Liver (tissue), 9 donors: ENCODE measurements around the gene TUBA4B. TPM values are rescaled to one million over a fixed set of nuclear protein-coding genes. Genes with fewer than 3 reads are reported as not detected.

Experiments
- DNase-seq: peaks from one replicate; pipeline ENCODE4 v3.0.0-alpha.2; 2017; ENCODE audit warnings: low spot score
- H3K27ac ChIP-seq, 2 donors: one replicate each; pipeline ENCODE4 v1.7.0; 2013; ENCODE audit warnings: inconsistent platforms in 2 of 2, low read length in 2 of 2, control low read depth in 1 of 2, low read depth in 1 of 2, mild to moderate bottlenecking in 1 of 2
- H3K27me3 ChIP-seq, 4 donors: one replicate each; pipeline versions ENCODE4 v1.6.1 to v1.7.0; 2013; ENCODE audit warnings: low read length in 3 of 4, inconsistent platforms in 1 of 4, mild to moderate bottlenecking in 1 of 4, moderate library complexity in 1 of 4; ENCODE audit not compliant: control insufficient read depth in 4 of 4, insufficient read depth in 4 of 4
- H3K36me3 ChIP-seq, 4 donors: one replicate each; pipeline versions ENCODE4 v1.6.1 to v1.7.0; 2013; ENCODE audit warnings: low read length in 3 of 4, mild to moderate bottlenecking in 3 of 4, low read depth in 1 of 4, moderate library complexity in 1 of 4; ENCODE audit not compliant: control insufficient read depth in 4 of 4, insufficient read depth in 3 of 4
- H3K4me1 ChIP-seq, 4 donors: one replicate each; pipeline versions ENCODE4 v1.6.1 to v1.7.0; 2013; ENCODE audit warnings: low read length in 3 of 4, mild to moderate bottlenecking in 3 of 4, moderate library complexity in 1 of 4; ENCODE audit not compliant: control insufficient read depth in 4 of 4, insufficient read depth in 4 of 4
- H3K4me3 ChIP-seq, 3 donors: one replicate each; pipeline versions ENCODE4 v1.6.1 to v1.7.0; 2013; ENCODE audit warnings: low read length in 3 of 3, control low read depth in 1 of 3, low read depth in 1 of 3, mild to moderate bottlenecking in 1 of 3
- H3K9ac ChIP-seq, 2 donors: one replicate each; pipeline ENCODE4 v1.7.0; 2013; ENCODE audit warnings: low read length in 2 of 2, mild to moderate bottlenecking in 2 of 2, moderate library complexity in 2 of 2, control low read depth in 1 of 2, low read depth in 1 of 2
- H3K9me3 ChIP-seq, 4 donors: one replicate each; pipeline versions ENCODE4 v1.6.1 to v1.7.0; 2013; ENCODE audit warnings: low read length in 3 of 4; ENCODE audit not compliant: control insufficient read depth in 4 of 4
- EGR1 ChIP-seq, 2 donors: IDR thresholded peaks; 2 replicates each; pipeline ENCODE4 v1.6.1; 2016 to 2018; ENCODE audit warnings: antibody characterized with exemption in 2 of 2, low read depth in 2 of 2
- FOXA1 ChIP-seq: IDR thresholded peaks from 2 replicates; pipeline ENCODE4 v1.6.1; 2016; ENCODE audit warnings: antibody characterized with exemption
- FOXA2 ChIP-seq: IDR thresholded peaks from 2 replicates; pipeline ENCODE4 v1.6.1; 2016; ENCODE audit warnings: antibody characterized with exemption
- GABPA ChIP-seq, 2 donors: IDR thresholded peaks in 1 of 2; conservative IDR thresholded peaks in 1 of 2; 2 replicates each; pipeline ENCODE4 v1.6.1; 2016; ENCODE audit warnings: antibody characterized with exemption in 2 of 2, mild to moderate bottlenecking in 1 of 2, moderate library complexity in 1 of 2
- HNF4A ChIP-seq, 2 donors: conservative IDR thresholded peaks; 2 replicates each; pipeline ENCODE4 v1.6.1; 2016; ENCODE audit warnings: antibody characterized with exemption in 2 of 2, mild to moderate bottlenecking in 2 of 2
- HNF4G ChIP-seq: IDR thresholded peaks from 2 replicates; pipeline ENCODE4 v1.6.1; 2016; ENCODE audit warnings: antibody characterized with exemption
- JUND ChIP-seq, 2 donors: IDR thresholded peaks; 2 replicates each; pipeline ENCODE4 v1.6.1; 2016; ENCODE audit warnings: antibody characterized with exemption in 2 of 2
- NR2F2 ChIP-seq: IDR thresholded peaks from 2 replicates; pipeline ENCODE4 v1.6.1; 2016; ENCODE audit warnings: antibody characterized with exemption
- RAD21 ChIP-seq, 2 donors: IDR thresholded peaks; 2 replicates each; pipeline ENCODE4 v1.6.1; 2016; ENCODE audit warnings: antibody characterized with exemption in 2 of 2, mild to moderate bottlenecking in 2 of 2
- RXRA ChIP-seq, 2 donors: IDR thresholded peaks; 2 replicates each; pipeline ENCODE4 v1.6.1; 2017 to 2018; ENCODE audit warnings: antibody characterized with exemption in 2 of 2, mild to moderate bottlenecking in 1 of 2
- SP1 ChIP-seq: IDR thresholded peaks from 2 replicates; pipeline ENCODE4 v1.6.1; 2018; ENCODE audit warnings: antibody characterized with exemption, mild to moderate bottlenecking
- TAF1 ChIP-seq: conservative IDR thresholded peaks from 2 replicates; pipeline ENCODE4 v1.6.1; 2016; ENCODE audit warnings: antibody characterized with exemption, mild to moderate bottlenecking
- YY1 ChIP-seq: IDR thresholded peaks from 2 replicates; pipeline ENCODE4 v1.6.1; 2016; ENCODE audit warnings: antibody characterized with exemption, mild to moderate bottlenecking
- WGBS: extraction: QIAGEN DNeasy Blood & Tissue Kit; methylation state at CpG from one replicate; pipeline ENCODE4 v1.1.7; 2013; 5-methylcytosine and 5-hydroxymethylcytosine counted together
- polyA plus RNA-seq, 2 donors: library from polyadenylated mRNA; stranded (reverse) in 1 of 2; unstranded in 1 of 2; fragments of 200-250 nt in 1 of 2; fragments of >200 nt in 1 of 2; fragmentation: Nextera tagmentation in 1 of 2; extraction: Ambion mirVana in 1 of 2; gene quantifications; one replicate each; pipeline versions ENCODE4 v1.2.1 to v1.2.3, GENCODE V29; 2013 to 2015
- total RNA-seq, 2 donors: library from RNA; depleted of rRNA; stranded (reverse); fragments of >200 nt; gene quantifications; one replicate each; pipeline ENCODE4 v1.2.3, GENCODE V29; 2014
- TF ChIP-seq, protein P1 (sequence below): IDR thresholded peaks from 2 replicates; pipeline ENCODE4 v1.6.1; 2016; ENCODE audit warnings: antibody characterized with exemption
- TF ChIP-seq, protein P2 (sequence below): IDR thresholded peaks from 2 replicates; pipeline ENCODE4 v1.6.1; 2016; ENCODE audit warnings: antibody characterized with exemption
- TF ChIP-seq, protein P3 (sequence below): fragments of 150-350 bp; IDR thresholded peaks from 2 replicates; pipeline ENCODE4 v1.5.1; 2017; ENCODE audit warnings: improper control_type of control experiment, low read depth, low read length; ENCODE audit not compliant: missing input control
- TF ChIP-seq, protein P4 (sequence below): IDR thresholded peaks from 2 replicates; pipeline ENCODE4 v1.6.1; 2016; ENCODE audit warnings: antibody characterized with exemption, mild to moderate bottlenecking
- TF ChIP-seq, protein P5 (sequence below): IDR thresholded peaks from 2 replicates; pipeline ENCODE4 v1.6.1; 2016; ENCODE audit warnings: antibody characterized with exemption
- donor health status: healthy.
- donor health status: healthy.
- donor health status: healthy.
- donor health status: healthy.
- donor health status: healthy.

TUBA4B gene
- total and polyA plus RNA-seq, 4 donors = 0.08 to 0.20 (median 0.19) TPM; not detected in 1

DNA sequence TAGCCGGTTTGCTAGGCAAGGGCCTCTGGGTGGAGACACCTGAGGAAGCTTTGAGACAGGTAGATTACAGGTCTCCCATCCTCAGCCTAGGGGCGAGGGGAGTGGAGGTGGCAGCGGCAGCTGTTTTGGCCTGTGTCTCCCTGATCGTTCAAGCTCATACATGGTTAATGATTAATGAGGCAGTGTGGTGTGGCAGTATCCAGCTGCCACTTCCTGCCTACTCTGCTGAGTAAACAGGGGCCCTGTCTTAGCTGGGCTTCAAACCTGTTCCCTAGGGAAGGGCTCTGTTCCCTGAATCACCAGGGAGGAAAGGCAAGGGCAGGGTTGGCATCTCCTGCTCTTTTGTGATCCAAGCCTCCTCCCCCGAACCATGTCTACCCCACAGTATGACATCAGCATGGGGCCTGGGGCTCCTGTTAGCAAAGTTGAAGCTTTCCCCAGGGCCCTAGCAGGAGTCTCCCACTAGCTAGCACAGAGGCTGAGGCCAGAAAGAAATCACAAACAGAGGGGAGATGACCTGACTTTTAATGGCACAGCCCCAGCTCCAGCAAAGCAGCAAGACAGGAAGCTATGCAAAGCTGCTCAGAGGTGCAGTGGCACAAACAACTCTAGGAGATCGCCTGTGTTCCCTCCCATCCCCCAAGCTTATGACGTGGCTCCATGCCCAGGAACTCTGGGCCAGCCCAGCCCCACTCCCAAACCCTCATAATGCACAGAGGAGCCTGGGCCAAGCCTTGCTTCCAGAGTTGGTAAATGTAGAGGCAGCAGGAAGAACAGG, 3.7 kb upstream of the TUBA4B start:
- no peaks in the 10 kb centered on the region for H3K9me3 ChIP-seq
- WGBS = 4% methylated on average over 7 of the region's 7 CpGs
- peak overlapping the region; percentile 73 to 96 for H3K27ac ChIP-seq
- H3K4me3 ChIP-seq = no peak overlapping the region
- peak; percentile 93 for TF ChIP-seq SP1
- peak; percentile 97 for TF ChIP-seq FOXA1
- peak in 1 of 2 donors; percentile 37 for TF ChIP-seq JUND (IDR thresholded peaks at IDR 0.05)
- peak; percentile 44 for TF ChIP-seq YY1
- no peak for TF ChIP-seq NR2F2
- TF ChIP-seq, protein P1, sequence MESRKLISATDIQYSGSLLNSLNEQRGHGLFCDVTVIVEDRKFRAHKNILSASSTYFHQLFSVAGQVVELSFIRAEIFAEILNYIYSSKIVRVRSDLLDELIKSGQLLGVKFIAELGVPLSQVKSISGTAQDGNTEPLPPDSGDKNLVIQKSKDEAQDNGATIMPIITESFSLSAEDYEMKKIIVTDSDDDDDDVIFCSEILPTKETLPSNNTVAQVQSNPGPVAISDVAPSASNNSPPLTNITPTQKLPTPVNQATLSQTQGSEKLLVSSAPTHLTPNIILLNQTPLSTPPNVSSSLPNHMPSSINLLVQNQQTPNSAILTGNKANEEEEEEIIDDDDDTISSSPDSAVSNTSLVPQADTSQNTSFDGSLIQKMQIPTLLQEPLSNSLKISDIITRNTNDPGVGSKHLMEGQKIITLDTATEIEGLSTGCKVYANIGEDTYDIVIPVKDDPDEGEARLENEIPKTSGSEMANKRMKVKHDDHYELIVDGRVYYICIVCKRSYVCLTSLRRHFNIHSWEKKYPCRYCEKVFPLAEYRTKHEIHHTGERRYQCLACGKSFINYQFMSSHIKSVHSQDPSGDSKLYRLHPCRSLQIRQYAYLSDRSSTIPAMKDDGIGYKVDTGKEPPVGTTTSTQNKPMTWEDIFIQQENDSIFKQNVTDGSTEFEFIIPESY = no peak
- TF ChIP-seq GABPA (IDR thresholded peaks at IDR 0.05 in 1 of 2, conservative IDR thresholded peaks at IDR 0.05 in 1 of 2) = peak; percentile 38 to 74
- peak; percentile 17 to 47 for TF ChIP-seq RAD21 (IDR thresholded peaks at IDR 0.05)
- peak; percentile 3 to 21 for TF ChIP-seq RXRA (IDR thresholded peaks at IDR 0.05)
- TF ChIP-seq, protein P2, sequence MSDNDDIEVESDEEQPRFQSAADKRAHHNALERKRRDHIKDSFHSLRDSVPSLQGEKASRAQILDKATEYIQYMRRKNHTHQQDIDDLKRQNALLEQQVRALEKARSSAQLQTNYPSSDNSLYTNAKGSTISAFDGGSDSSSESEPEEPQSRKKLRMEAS = peak; percentile 32
- peak in 1 of 2 donors; percentile 43 for TF ChIP-seq HNF4A (conservative IDR thresholded peaks at IDR 0.05)
- TF ChIP-seq EGR1 (IDR thresholded peaks at IDR 0.05; ENCODE audit: low read depth in 2 of 2) = no peak
- peak; percentile 79 for TF ChIP-seq TAF1
- TF ChIP-seq, protein P3, sequence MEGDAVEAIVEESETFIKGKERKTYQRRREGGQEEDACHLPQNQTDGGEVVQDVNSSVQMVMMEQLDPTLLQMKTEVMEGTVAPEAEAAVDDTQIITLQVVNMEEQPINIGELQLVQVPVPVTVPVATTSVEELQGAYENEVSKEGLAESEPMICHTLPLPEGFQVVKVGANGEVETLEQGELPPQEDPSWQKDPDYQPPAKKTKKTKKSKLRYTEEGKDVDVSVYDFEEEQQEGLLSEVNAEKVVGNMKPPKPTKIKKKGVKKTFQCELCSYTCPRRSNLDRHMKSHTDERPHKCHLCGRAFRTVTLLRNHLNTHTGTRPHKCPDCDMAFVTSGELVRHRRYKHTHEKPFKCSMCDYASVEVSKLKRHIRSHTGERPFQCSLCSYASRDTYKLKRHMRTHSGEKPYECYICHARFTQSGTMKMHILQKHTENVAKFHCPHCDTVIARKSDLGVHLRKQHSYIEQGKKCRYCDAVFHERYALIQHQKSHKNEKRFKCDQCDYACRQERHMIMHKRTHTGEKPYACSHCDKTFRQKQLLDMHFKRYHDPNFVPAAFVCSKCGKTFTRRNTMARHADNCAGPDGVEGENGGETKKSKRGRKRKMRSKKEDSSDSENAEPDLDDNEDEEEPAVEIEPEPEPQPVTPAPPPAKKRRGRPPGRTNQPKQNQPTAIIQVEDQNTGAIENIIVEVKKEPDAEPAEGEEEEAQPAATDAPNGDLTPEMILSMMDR = no peak
- peak; percentile 99 for TF ChIP-seq FOXA2
- TF ChIP-seq, protein P4, sequence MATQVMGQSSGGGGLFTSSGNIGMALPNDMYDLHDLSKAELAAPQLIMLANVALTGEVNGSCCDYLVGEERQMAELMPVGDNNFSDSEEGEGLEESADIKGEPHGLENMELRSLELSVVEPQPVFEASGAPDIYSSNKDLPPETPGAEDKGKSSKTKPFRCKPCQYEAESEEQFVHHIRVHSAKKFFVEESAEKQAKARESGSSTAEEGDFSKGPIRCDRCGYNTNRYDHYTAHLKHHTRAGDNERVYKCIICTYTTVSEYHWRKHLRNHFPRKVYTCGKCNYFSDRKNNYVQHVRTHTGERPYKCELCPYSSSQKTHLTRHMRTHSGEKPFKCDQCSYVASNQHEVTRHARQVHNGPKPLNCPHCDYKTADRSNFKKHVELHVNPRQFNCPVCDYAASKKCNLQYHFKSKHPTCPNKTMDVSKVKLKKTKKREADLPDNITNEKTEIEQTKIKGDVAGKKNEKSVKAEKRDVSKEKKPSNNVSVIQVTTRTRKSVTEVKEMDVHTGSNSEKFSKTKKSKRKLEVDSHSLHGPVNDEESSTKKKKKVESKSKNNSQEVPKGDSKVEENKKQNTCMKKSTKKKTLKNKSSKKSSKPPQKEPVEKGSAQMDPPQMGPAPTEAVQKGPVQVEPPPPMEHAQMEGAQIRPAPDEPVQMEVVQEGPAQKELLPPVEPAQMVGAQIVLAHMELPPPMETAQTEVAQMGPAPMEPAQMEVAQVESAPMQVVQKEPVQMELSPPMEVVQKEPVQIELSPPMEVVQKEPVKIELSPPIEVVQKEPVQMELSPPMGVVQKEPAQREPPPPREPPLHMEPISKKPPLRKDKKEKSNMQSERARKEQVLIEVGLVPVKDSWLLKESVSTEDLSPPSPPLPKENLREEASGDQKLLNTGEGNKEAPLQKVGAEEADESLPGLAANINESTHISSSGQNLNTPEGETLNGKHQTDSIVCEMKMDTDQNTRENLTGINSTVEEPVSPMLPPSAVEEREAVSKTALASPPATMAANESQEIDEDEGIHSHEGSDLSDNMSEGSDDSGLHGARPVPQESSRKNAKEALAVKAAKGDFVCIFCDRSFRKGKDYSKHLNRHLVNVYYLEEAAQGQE = peak; percentile 73
- TF ChIP-seq, protein P5, sequence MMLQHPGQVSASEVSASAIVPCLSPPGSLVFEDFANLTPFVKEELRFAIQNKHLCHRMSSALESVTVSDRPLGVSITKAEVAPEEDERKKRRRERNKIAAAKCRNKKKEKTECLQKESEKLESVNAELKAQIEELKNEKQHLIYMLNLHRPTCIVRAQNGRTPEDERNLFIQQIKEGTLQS = no peak
- no peak for TF ChIP-seq HNF4G
- peaks cover 20 to 77% (median 61%) of the 10 kb centered on the region in 4 donors for H3K4me1 ChIP-seq
- DNase-seq = peak; percentile 74
- H3K36me3 ChIP-seq = peaks cover 0 to 3% (median 0%) of the 10 kb centered on the region in 4 donors
- H3K27me3 ChIP-seq = no peaks in the 10 kb centered on the region
- H3K9ac ChIP-seq = peak overlapping the region; percentile 13 to 51
